Mesendoderm (in vitro differentiated cells): Measurements from ENCODE around the gene VWF.
A peak's percentile ranks its signal among the peaks of the same experiment; 100 is the strongest.

Experiments used
- DNase-seq: peaks from one replicate; pipeline ENCODE4 v3.0.0; 2013
- H2AK5ac ChIP-seq: 2 replicates; pipeline ENCODE4 v1.6.1; 2013; ENCODE audit warnings: low read length, inconsistent platforms
- H2BK120ac ChIP-seq: 2 replicates; pipeline ENCODE4 v1.6.1; 2013; ENCODE audit warnings: low read depth, mild to moderate bottlenecking, low read length, moderate library complexity, mixed read lengths
- H2BK15ac ChIP-seq: replicated peaks from 2 replicates; pipeline ENCODE4 v1.6.1; 2013; ENCODE audit warnings: low read depth, mild to moderate bottlenecking, moderate library complexity
- H2BK5ac ChIP-seq: 2 replicates; pipeline ENCODE4 v1.6.1; 2013; ENCODE audit warnings: low read length, inconsistent platforms
- H3K18ac ChIP-seq: 2 replicates; pipeline ENCODE4 v1.6.1; 2013; ENCODE audit warnings: mild to moderate bottlenecking, low read length, mixed read lengths
- H3K23ac ChIP-seq: one replicate; pipeline ENCODE4 v1.6.1; 2013; ENCODE audit warnings: low read length
- H3K27ac ChIP-seq: 2 replicates; pipeline ENCODE4 v1.5.1; 2013; ENCODE audit warnings: low read depth, mild to moderate bottlenecking, inconsistent platforms, low read length, moderate library complexity
- H3K27me3 ChIP-seq: 2 replicates; pipeline ENCODE4 v1.6.1; 2013; ENCODE audit warnings: low read length, control low read depth, mild to moderate bottlenecking, inconsistent platforms; ENCODE audit not compliant: insufficient read depth, poor library complexity
- H3K36me3 ChIP-seq: 2 replicates; pipeline ENCODE4 v1.6.1; 2013; ENCODE audit warnings: low read length, inconsistent platforms; ENCODE audit not compliant: control insufficient read depth, insufficient read depth
- H3K4ac ChIP-seq: one replicate; pipeline ENCODE4 v1.6.1; 2013; ENCODE audit warnings: low read depth, mild to moderate bottlenecking, low read length, moderate library complexity
- H3K4me1 ChIP-seq: 2 replicates; pipeline ENCODE4 v1.6.1; 2013; ENCODE audit warnings: low read depth, low read length, inconsistent platforms; ENCODE audit not compliant: control insufficient read depth
- H3K4me2 ChIP-seq: 2 replicates; pipeline ENCODE4 v1.6.1; 2013; ENCODE audit warnings: low read length
- H3K4me3 ChIP-seq: 2 replicates; pipeline ENCODE4 v1.5.1; 2013; ENCODE audit warnings: mild to moderate bottlenecking, low read length
- H3K56ac ChIP-seq: one replicate; pipeline ENCODE4 v1.6.1; 2013; ENCODE audit warnings: low read length
- H3K79me1 ChIP-seq: 2 replicates; pipeline ENCODE4 v1.6.1; 2013; ENCODE audit warnings: low read length, inconsistent platforms
- H3K79me2 ChIP-seq: 2 replicates; pipeline ENCODE4 v1.6.1; 2013; ENCODE audit warnings: mild to moderate bottlenecking, low read length; ENCODE audit not compliant: control insufficient read depth, insufficient read depth
- H3K9ac ChIP-seq: 2 replicates; pipeline ENCODE4 v1.6.1; 2013; ENCODE audit warnings: low read length, inconsistent platforms
- H4K5ac ChIP-seq: one replicate; pipeline ENCODE4 v1.6.1; 2013; ENCODE audit warnings: low read length
- H4K8ac ChIP-seq: one replicate; pipeline ENCODE4 v1.6.1; 2013; ENCODE audit warnings: low read depth, mild to moderate bottlenecking, control low read depth, low read length, moderate library complexity
- WGBS: extraction: QIAGEN DNeasy Blood & Tissue Kit; methylation state at CpG from one replicate; pipeline ENCODE4 v1.1.7; 2013; ENCODE audit warnings: low lambda C conversion rate, missing lambda C conversion rate; ENCODE audit not compliant: insufficient coverage; ENCODE audit errors: extremely low coverage; 5-methylcytosine and 5-hydroxymethylcytosine counted together

Gene VWF

DNA sequence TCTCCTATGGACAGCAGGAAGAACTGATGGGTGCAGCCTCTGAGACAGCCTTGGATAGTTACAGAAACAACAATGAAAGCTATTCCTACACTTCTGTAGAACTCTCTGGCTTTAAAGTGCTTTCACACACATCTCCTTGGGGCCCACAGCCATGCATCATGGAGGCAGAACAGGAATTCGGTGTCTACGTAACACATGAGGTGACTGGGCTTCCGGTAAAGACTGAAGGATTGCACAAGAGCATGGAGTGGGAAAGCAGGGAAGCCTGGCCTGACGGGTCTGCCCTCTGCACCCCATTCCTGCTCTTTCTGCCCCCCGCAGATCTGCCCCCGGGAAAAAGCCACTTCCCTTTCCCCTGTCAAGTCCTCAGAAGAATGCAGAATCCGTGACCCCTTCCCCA, 82.6 kb downstream of the VWF start:
- no peak overlapping the region for H4K8ac ChIP-seq
- WGBS, result no CpG with 5 or more reads among the region's 7 CpGs

DNA sequence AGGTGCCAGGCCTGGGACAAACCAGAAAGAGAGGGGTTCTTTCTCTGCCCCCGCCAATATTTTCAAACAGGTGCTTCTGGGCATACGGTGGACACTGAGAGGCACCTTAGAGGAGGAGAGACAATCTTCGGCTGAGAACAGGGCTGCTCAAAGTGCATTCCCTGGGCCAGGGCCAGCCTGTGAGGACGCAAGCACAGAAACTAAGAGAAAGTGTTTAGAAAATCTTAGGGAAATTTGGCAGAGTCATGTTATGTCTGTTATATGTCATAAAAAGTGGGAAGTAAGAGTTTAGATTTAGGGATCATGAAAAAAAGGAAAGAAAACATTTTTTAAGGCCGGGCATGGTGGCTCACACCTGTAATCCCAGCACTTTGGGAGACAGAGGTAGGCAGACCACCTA, 83.7 kb downstream of the VWF start:
- H2BK15ac ChIP-seq, result no peak overlapping the region
- no peak overlapping the region for H3K4me3 ChIP-seq
- no peak overlapping the region for H3K27ac ChIP-seq
- H3K4ac ChIP-seq, result no peak overlapping the region
- H3K27me3 ChIP-seq, result no peaks in the 10 kb centered on the region
- H3K23ac ChIP-seq, result no peak overlapping the region
- no peaks in the 10 kb centered on the region for H3K79me2 ChIP-seq
- H3K4me1 ChIP-seq, result peaks cover 7% of the 10 kb centered on the region
- no peak overlapping the region for H4K8ac ChIP-seq
- WGBS, result no CpG with 5 or more reads among the region's 5 CpGs
- H3K36me3 ChIP-seq, result no peaks in the 10 kb centered on the region
- no peak overlapping the region for H2AK5ac ChIP-seq
- H3K79me1 ChIP-seq, result no peaks in the 10 kb centered on the region
- no peak overlapping the region for H4K5ac ChIP-seq
- no peak overlapping the region for H2BK120ac ChIP-seq
- H2BK5ac ChIP-seq, result no peak overlapping the region
- DNase-seq, result no peak
- no peak overlapping the region for H3K56ac ChIP-seq
- no peak overlapping the region for H3K9ac ChIP-seq
- no peak overlapping the region for H3K4me2 ChIP-seq
- no peak overlapping the region for H3K18ac ChIP-seq

More for the DNA sequence above, 82.6 kb downstream of the VWF start:
- Histone ChIP-seq H3K4me2 (no peak overlapping the region), H3K9ac (no peak overlapping the region), H3K4ac (no peak overlapping the region), H3K4me3 (no peak overlapping the region), H2AK5ac (no peak overlapping the region), H3K18ac (no peak overlapping the region), H3K79me1 (no peaks in the 10 kb centered on the region), H3K79me2 (no peaks in the 10 kb centered on the region), H3K23ac (no peak overlapping the region), H3K56ac (no peak overlapping the region), H2BK5ac (no peak overlapping the region), H2BK15ac (no peak overlapping the region), H4K5ac (no peak overlapping the region), H3K27ac (no peak overlapping the region), H2BK120ac (no peak overlapping the region), H3K4me1 (peaks cover 7% of the 10 kb centered on the region), H3K27me3 (no peaks in the 10 kb centered on the region), H3K36me3 (no peaks in the 10 kb centered on the region)
- no peak for DNase-seq

DNA sequence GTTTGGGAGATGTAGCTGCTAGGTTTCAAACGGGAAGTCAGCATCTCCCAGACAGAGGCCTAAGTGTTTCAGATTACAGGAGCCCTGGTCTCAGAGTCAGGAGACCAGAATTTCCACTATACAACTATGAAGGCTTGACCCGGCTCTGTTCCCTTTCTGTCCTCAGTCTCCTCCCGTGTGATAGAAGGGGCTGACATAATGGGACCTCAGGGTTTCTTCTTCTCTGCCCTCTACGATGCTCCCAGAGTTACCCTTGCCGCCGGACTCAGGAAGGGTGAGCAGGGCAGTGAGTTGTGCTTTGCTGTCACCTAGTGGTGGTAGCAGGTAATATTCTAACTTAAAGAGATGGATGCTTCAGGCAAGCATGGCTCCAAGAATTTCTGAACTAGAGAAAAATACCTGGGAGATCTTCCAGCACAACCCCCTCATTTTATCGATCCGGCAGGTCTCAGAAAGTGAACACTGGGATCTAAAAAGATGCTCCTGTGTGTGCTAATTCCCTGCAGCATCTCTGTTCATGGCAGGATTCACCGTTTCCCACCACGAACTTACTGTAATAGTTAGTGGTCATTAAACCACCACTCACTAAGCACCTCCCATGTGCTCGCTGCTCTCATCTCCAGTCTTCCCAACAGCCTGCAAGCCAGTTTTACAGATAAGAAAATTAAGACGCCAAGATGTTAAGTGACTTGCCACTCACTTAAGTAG, 84.4 kb downstream of the VWF start:
- H4K8ac ChIP-seq, result no peak overlapping the region
- H2BK15ac ChIP-seq, result no peak overlapping the region
- H2BK5ac ChIP-seq, result no peak overlapping the region
- no peaks in the 10 kb centered on the region for H3K36me3 ChIP-seq
- no peak overlapping the region for H2AK5ac ChIP-seq
- no peaks in the 10 kb centered on the region for H3K27me3 ChIP-seq
- peak; percentile 85 for DNase-seq
- H3K56ac ChIP-seq, result no peak overlapping the region
- H3K9ac ChIP-seq, result no peak overlapping the region
- no peak overlapping the region for H2BK120ac ChIP-seq
- H3K4ac ChIP-seq, result no peak overlapping the region
- no CpG with 5 or more reads among the region's 12 CpGs for WGBS
- no peak overlapping the region for H3K27ac ChIP-seq
- no peak overlapping the region for H3K4me3 ChIP-seq
- H3K18ac ChIP-seq, result no peak overlapping the region
- no peak overlapping the region for H3K23ac ChIP-seq
- H3K4me2 ChIP-seq, result no peak overlapping the region
- H3K79me1 ChIP-seq, result no peaks in the 10 kb centered on the region
- H4K5ac ChIP-seq, result no peak overlapping the region
- H3K4me1 ChIP-seq, result peaks cover 7% of the 10 kb centered on the region
- no peaks in the 10 kb centered on the region for H3K79me2 ChIP-seq

DNA sequence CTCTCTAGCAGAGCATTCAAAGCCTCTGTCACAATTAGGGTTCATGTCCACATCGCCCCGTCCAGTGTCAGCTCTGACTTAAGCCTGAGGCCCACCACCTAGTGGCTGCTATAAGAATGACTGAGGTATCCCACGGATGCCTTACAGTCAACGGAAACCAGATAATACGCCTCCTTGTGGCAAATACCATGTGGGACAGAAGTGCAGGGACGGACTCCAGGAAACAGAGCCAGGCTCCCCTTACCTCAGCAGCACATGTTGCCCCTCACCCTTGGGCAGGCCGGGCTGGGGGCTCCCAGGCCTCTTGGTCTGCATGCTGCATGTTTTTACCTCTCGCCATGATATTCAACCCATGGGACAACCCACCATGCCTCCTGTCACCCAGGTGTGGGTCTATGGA, 86.3 kb downstream of the VWF start:
- Histone ChIP-seq H4K8ac (no peak overlapping the region), H4K5ac (no peak overlapping the region), H3K4me2 (no peak overlapping the region), H3K9ac (no peak overlapping the region), H3K56ac (peak overlapping the region; percentile 59), H2BK15ac (no peak overlapping the region), H3K4me1 (peaks cover 7% of the 10 kb centered on the region), H3K18ac (no peak overlapping the region), H2BK5ac (no peak overlapping the region), H2BK120ac (no peak overlapping the region), H2AK5ac (no peak overlapping the region), H3K4me3 (no peak overlapping the region), H3K79me2 (no peaks in the 10 kb centered on the region), H3K4ac (no peak overlapping the region), H3K23ac (no peak overlapping the region), H3K27me3 (no peaks in the 10 kb centered on the region), H3K27ac (no peak overlapping the region), H3K36me3 (no peaks in the 10 kb centered on the region), H3K79me1 (no peaks in the 10 kb centered on the region)
- DNase-seq, result peak; percentile 94
- no CpG with 5 or more reads among the region's 8 CpGs for WGBS

DNA sequence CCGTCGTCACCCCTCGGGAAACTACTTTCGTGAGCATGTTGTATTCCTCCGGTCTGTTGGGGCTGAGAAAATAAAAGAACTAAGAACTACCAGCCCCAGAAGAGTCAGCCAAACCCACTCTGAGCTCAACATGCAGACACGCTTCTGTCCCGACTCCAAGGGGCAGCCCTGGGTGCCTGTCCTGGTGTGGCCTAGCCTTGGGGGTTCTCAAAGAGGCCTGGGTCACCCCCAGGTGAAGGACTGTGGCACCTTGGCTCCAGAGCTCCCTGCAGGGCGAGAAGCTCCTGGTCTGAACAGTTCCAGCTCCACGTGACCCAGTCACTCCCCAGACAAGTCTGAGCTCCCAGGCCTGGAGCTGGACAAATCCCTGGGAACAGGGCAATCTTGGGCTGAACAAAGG, 87.0 kb downstream of the VWF start:
- no peaks in the 10 kb centered on the region for H3K36me3 ChIP-seq
- no peak overlapping the region for H3K4ac ChIP-seq
- H2AK5ac ChIP-seq, result no peak overlapping the region
- DNase-seq, result no peak
- no peak overlapping the region for H3K23ac ChIP-seq
- H2BK5ac ChIP-seq, result no peak overlapping the region
- no peaks in the 10 kb centered on the region for H3K27me3 ChIP-seq
- no peak overlapping the region for H3K56ac ChIP-seq
- H2BK120ac ChIP-seq, result no peak overlapping the region
- H3K79me1 ChIP-seq, result no peaks in the 10 kb centered on the region
- no peak overlapping the region for H3K27ac ChIP-seq
- H3K4me2 ChIP-seq, result no peak overlapping the region
- H3K9ac ChIP-seq, result no peak overlapping the region
- no peak overlapping the region for H4K5ac ChIP-seq
- H3K4me1 ChIP-seq, result peaks cover 7% of the 10 kb centered on the region
- H3K18ac ChIP-seq, result no peak overlapping the region
- no peak overlapping the region for H3K4me3 ChIP-seq
- H3K79me2 ChIP-seq, result no peaks in the 10 kb centered on the region
- H2BK15ac ChIP-seq, result no peak overlapping the region
- H4K8ac ChIP-seq, result no peak overlapping the region
- WGBS, result no CpG with 5 or more reads among the region's 9 CpGs

DNA sequence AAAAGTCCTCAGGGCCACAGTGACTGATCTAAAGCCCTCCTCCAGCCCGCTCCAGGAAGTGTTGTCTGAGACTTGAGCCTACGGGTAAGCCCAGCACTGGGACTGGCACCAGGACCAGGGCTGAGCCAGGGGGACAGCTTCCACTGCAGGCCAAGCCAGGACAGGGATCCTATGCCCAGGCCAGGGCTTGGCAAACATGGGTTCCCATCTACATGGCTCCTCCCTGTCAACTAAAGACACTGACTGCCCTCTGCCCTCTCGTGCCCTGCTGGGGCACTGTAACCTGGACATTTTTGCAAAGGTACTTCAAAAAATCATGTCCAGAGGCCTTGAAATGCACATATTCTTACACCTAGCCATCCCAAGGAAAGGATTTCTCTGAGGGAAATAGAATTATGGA, 88.0 kb downstream of the VWF start:
- Histone ChIP-seq H2BK15ac (no peak overlapping the region), H3K4ac (no peak overlapping the region), H3K4me1 (peaks cover 7% of the 10 kb centered on the region), H3K4me2 (no peak overlapping the region), H3K4me3 (no peak overlapping the region), H2AK5ac (no peak overlapping the region), H3K56ac (no peak overlapping the region), H3K27ac (no peak overlapping the region), H2BK5ac (no peak overlapping the region), H4K8ac (no peak overlapping the region), H3K23ac (no peak overlapping the region), H3K18ac (no peak overlapping the region), H2BK120ac (no peak overlapping the region), H4K5ac (no peak overlapping the region), H3K36me3 (no peaks in the 10 kb centered on the region), H3K9ac (no peak overlapping the region), H3K79me1 (no peaks in the 10 kb centered on the region), H3K79me2 (no peaks in the 10 kb centered on the region), H3K27me3 (no peaks in the 10 kb centered on the region)
- no peak for DNase-seq
- no CpG with 5 or more reads among the region's 3 CpGs for WGBS
